GM21367 (cell line): ENCODE results near the gene TRPC4.

ENCODE experiments used
- ATAC-seq: cut with Tn5 transposase; IDR thresholded peaks from one replicate; pipeline ENCODE4 v1.9.1; 2021; ENCODE audit not compliant: unreplicated experiment

Gene TRPC4

GRCh38 chr13:37662624-37663023 is 206.9 kb downstream of the TRPC4 start:
- no peak for ATAC-seq

- no peak for ATAC-seq
Measured at GRCh38 chr13:37657956-37658355, 211.6 kb downstream of the TRPC4 start.

- no peak for ATAC-seq
Measured at GRCh38 chr13:37657134-37657533, 212.4 kb downstream of the TRPC4 start.

GRCh38 chr13:37656247-37656940 is 213.2 kb downstream of the TRPC4 start:
- ATAC-seq, result no peak

GRCh38 chr13:37652596-37652995 is 217.0 kb downstream of the TRPC4 start:
- ATAC-seq, result no peak

GRCh38 chr13:37651891-37652290 is 217.7 kb downstream of the TRPC4 start:
- ATAC-seq, result no peak

GRCh38 chr13:37648609-37649008 is 221.0 kb downstream of the TRPC4 start:
- ATAC-seq, result no peak

GRCh38 chr13:37647031-37647650 is 222.4 kb downstream of the TRPC4 start:
- no peak for ATAC-seq

GRCh38 chr13:37646531-37646930 is 223.0 kb downstream of the TRPC4 start:
- ATAC-seq, result no peak

- no peak for ATAC-seq
Measured at GRCh38 chr13:37645181-37645740, 224.3 kb downstream of the TRPC4 start.

- no peak for ATAC-seq
Measured at GRCh38 chr13:37641391-37641790, 228.2 kb downstream of the TRPC4 start.

GRCh38 chr13:37640499-37640898 is 229.1 kb downstream of the TRPC4 start:
- ATAC-seq, result no peak

GRCh38 chr13:37636701-37637100 is 232.9 kb downstream of the TRPC4 start:
- no peak for ATAC-seq

- no peak for ATAC-seq
Measured at GRCh38 chr13:37632294-37632693, 237.3 kb downstream of the TRPC4 start.

- no peak for ATAC-seq
Measured at GRCh38 chr13:37627428-37627827, 242.1 kb downstream of the TRPC4 start.

- no peak for ATAC-seq
Measured at GRCh38 chr13:37621811-37622361, 247.7 kb downstream of the TRPC4 start.

GRCh38 chr13:37618554-37618953 is 251.0 kb downstream of the TRPC4 start:
- no peak for ATAC-seq

GRCh38 chr13:37617173-37617572 is 252.4 kb downstream of the TRPC4 start:
- ATAC-seq, result no peak

GRCh38 chr13:37616131-37616530 is 253.4 kb downstream of the TRPC4 start:
- no peak for ATAC-seq

- ATAC-seq, result no peak
Measured at GRCh38 chr13:37615276-37615675, 254.3 kb downstream of the TRPC4 start.

GRCh38 chr13:37613638-37614037 is 255.9 kb downstream of the TRPC4 start:
- no peak for ATAC-seq

GRCh38 chr13:37613236-37613635 is 256.3 kb downstream of the TRPC4 start:
- ATAC-seq, result no peak
